PFSK-1 (cell line): ENCODE results near the gene COMMD3.

Source experiments
- FOXP2 ChIP-seq: optimal IDR thresholded peaks from 2 replicates; pipeline ENCODE3; 2011; ENCODE audit warnings: borderline replicate concordance, control low read depth, inconsistent platforms; ENCODE audit not compliant: insufficient read depth; ENCODE audit errors: extremely low read length, extremely low read depth
- POLR2AphosphoS5 ChIP-seq: IDR thresholded peaks from 2 replicates; pipeline ENCODE4 v1.6.1; 2012; ENCODE audit warnings: low read depth, mild to moderate bottlenecking, control low read depth, low read length, moderate library complexity
- SIN3A ChIP-seq: IDR thresholded peaks from 2 replicates; pipeline ENCODE4 v1.6.1; 2012; ENCODE audit warnings: mild to moderate bottlenecking, low read length, moderate library complexity, borderline replicate concordance; ENCODE audit not compliant: insufficient read depth
- TAF1 ChIP-seq: IDR thresholded peaks from 2 replicates; pipeline ENCODE4 v1.6.1; 2012; ENCODE audit warnings: low read length, control low read depth, borderline replicate concordance; ENCODE audit not compliant: insufficient read depth
- TF ChIP-seq, protein P1 (sequence below), 2 experiments: IDR thresholded peaks; 2 replicates each; pipeline versions ENCODE4 v1.6.1 to v1.8.0; 2011 to 2012; ENCODE audit warnings: low read depth in 2 of 2, low read length in 2 of 2, control low read depth in 1 of 2, inconsistent platforms in 1 of 2, mild to moderate bottlenecking in 1 of 2, moderate library complexity in 1 of 2; ENCODE audit not compliant: insufficient read depth in 1 of 2

DNA sequence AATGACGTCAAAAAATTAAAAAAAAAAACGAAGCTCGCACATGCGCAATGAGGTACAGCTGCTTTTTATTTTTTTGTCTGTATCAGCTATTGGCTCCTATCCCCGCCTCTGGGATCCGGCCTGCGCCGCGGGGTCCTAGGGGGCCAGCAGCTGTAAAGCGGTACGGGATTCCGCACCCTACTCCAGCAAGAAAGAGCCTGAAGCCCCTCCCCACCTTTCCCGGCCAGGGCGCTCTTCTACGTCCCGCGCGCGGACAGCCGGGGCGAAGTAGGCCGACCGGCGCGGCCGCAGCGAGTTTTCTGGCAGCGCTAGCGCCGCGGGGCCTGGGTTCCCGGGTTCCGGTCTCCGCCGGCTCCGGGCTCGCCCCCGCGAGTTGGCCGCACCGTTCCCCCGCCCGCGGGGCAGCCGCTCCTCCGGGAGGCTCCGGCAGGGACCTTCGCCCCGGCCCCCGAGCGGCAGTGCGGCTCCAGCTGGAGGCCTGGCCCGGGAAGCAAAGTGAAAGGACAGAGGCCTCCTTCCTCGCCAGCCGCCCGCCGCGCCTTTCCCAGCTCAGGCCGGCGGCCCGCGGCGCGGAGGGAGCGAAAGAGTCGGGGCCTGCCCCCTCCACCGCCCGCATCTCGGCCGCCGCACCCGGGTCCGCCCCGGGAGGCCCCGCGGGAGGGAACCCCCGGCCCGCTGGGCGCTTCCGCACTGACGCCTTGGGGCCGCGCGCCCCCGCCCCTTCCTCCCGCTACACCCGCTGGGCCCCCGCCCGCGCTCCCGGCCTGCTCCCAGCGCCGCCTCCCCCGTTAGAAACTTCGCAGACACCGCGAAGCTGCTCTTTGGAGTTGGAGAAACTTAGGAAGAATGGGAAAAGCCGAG, 24.4 kb downstream of the COMMD3 start:
- TF ChIP-seq TAF1 (peak; percentile 76; the same call in 1 of the 2 replicates), POLR2AphosphoS5 (peak; percentile 70), SIN3A (no peak), FOXP2 (no peak)
- TF ChIP-seq, protein P1, sequence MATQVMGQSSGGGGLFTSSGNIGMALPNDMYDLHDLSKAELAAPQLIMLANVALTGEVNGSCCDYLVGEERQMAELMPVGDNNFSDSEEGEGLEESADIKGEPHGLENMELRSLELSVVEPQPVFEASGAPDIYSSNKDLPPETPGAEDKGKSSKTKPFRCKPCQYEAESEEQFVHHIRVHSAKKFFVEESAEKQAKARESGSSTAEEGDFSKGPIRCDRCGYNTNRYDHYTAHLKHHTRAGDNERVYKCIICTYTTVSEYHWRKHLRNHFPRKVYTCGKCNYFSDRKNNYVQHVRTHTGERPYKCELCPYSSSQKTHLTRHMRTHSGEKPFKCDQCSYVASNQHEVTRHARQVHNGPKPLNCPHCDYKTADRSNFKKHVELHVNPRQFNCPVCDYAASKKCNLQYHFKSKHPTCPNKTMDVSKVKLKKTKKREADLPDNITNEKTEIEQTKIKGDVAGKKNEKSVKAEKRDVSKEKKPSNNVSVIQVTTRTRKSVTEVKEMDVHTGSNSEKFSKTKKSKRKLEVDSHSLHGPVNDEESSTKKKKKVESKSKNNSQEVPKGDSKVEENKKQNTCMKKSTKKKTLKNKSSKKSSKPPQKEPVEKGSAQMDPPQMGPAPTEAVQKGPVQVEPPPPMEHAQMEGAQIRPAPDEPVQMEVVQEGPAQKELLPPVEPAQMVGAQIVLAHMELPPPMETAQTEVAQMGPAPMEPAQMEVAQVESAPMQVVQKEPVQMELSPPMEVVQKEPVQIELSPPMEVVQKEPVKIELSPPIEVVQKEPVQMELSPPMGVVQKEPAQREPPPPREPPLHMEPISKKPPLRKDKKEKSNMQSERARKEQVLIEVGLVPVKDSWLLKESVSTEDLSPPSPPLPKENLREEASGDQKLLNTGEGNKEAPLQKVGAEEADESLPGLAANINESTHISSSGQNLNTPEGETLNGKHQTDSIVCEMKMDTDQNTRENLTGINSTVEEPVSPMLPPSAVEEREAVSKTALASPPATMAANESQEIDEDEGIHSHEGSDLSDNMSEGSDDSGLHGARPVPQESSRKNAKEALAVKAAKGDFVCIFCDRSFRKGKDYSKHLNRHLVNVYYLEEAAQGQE (IDR thresholded peaks at IDR 0.05; ENCODE audit: insufficient read depth in 1 of 2, low read depth in 2 of 2, low read length in 2 of 2): 0 out of 4 replicates have a peak, but pooled peaks of 1 of the 2 experiments have one; percentile 53
